Gastrocnemius medialis (tissue), 4 donors: Measurements from ENCODE around the gene TES.

Experiments
- CTCF ChIP-seq, 5 experiments: fragments of 450-650 bp in 3 of 5; fragments of 200-600 bp in 2 of 5; sonication (generic) in 2 of 5; IDR thresholded peaks in 4 of 5; conservative IDR thresholded peaks in 1 of 5; 1 replicate in 4 of 5; 2 replicates in 1 of 5; pipeline ENCODE4 v1.5.1; 2016 to 2019; ENCODE audit warnings: antibody characterized with exemption in 5 of 5, mild to moderate bottlenecking in 3 of 5, moderate library complexity in 3 of 5
- POLR2A ChIP-seq, 2 donors: fragments of 450-650 bp; IDR thresholded peaks; one replicate each; pipeline ENCODE4 v1.6.1; 2017; ENCODE audit warnings: antibody characterized with exemption in 2 of 2, mild to moderate bottlenecking in 2 of 2, moderate library complexity in 2 of 2

GRCh38 chr7:116224492-116225098 lies 14.3 kb downstream of the TES start:
- TF ChIP-seq CTCF (IDR thresholded peaks at IDR 0.05 in 4 of 5, conservative IDR thresholded peaks at IDR 0.05 in 1 of 5) (no peak), POLR2A (IDR thresholded peaks at IDR 0.05) (no peak)
